GM15510 (cell line): Measurements from ENCODE around the gene WDR76.

Source experiments
- POLR2A ChIP-seq: IDR thresholded peaks from 3 replicates; pipeline ENCODE4 v1.6.1; 2011; ENCODE audit warnings: borderline replicate concordance; ENCODE audit not compliant: insufficient read length; ENCODE audit errors: extremely low read depth

WDR76 gene

DNA sequence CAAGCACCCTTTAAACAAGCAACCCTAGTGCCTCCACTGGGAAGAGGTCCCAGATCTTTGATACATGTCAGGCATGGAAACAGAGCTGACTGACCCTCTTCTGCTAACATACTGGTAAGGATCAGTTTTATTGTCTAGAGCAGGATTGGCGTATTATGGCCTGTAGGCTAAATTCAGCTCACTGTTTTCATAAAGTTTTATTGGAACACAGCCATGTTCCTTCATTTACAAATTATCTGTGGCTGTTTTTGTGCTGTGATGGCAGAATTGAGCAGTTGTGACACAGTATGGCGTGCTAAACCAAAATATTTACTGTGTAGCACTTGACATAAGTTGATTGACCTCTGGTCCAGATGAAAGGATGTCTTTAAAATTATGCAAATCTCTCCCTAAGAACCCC lies 45.0 kb downstream of the WDR76 start:
- no peak for TF ChIP-seq POLR2A

DNA sequence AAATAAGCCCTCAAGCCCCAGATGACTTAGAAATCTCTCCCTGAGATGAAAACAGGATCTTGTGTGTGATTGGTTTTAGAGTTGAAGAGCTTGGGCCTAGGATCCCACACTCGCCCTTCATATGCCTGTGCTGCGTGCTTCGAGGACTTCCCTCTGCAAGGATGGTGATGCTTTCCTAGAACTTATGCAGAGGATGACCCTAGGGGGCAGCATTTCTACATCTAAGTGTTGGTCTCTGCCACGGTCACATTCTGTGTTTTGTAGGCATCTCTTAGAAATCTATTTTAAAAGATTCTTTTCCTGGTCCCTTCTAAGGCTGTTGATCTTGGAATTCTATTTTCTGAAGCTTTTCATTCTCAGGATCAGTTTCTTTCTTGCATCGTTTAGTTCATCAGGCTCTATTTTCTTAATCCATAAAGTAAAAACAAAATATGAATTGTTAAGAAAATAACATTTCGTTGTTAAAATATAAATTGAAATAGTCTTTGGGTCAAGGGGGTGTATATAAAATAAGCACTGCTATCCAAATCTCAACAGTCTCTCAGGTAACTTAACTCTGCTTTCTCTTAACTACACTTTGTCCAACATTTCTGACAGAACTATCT lies 45.7 kb downstream of the WDR76 start:
- TF ChIP-seq POLR2A = no peak

DNA sequence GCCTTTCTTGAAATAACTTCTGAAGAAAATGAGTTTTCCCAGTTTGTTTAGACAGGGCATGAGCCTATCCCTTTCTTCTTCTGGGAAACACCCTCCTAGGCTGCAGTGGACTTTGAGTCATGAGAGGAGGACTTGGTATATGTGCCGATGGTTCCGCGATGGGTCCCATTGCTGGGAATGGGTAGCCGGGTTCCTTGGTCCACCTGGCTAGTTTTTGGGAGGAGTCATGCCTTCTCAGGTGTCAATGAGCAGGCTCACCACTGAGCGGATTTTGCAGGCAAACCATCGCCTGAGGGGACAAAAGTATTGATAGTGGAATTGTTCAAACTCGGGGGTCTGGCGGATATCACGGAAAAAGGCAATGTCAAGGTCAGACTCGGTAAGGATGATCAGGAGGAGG lies 46.8 kb downstream of the WDR76 start:
- TF ChIP-seq POLR2A = no peak

DNA sequence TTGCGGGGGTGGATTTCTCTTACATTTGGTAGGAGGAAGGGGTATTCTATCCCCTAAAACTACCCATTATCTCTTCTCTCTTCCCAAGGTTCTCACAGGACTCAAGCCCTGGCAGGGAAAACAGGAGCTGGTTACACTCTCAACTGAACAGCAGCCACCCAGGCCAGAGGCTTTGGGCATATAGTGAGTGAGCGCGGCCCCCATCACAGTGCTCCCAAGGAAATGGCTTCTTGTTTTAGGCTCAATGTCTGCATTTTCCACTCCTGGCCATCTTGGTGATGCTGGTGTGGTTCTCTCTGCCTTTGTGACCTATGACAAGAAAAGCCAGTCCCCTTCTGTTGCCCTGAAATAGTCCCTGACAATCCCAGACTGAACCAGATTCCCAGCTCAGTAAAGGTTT lies 50.1 kb downstream of the WDR76 start:
- no peak for TF ChIP-seq POLR2A

DNA sequence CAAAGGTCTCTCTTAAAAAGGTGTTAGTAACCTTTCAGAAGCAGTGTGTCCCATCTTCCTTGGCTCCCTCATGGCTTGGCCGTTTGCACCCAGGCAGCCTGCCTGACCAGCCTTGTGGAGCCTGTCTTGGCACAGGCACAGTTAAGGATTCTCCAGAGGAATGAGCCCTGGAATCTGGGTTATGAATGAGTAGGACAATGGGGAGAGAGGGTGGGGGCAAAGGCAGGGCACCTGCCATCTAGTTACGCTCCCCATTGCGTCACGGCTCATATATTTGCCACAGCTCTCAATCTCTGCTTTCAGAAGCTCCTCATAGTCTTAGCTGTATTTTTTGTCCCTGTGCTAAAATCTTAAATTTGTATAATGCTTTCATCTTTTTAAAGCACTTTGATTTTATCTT lies 50.6 kb downstream of the WDR76 start:
- TF ChIP-seq POLR2A = no peak

DNA sequence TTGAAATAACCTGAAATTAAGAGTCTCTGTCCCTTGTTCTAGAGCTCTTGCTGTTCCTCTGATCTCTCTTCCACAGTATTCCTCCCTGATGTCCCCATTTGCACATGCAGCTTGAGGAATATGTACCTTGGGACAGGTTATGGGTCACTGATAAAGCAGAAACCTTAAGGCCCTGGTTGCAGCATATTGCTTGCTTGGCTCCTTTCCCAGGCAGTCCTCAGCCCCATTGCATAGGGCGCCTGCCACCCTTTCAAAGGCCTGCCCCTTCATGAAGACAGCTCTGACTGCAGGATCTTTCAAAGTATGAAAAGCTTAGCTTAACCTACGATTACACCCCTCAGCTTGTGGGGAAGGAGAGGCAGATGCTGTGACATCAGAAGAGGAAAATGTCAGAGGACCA lies 51.6 kb downstream of the WDR76 start:
- no peak for TF ChIP-seq POLR2A

DNA sequence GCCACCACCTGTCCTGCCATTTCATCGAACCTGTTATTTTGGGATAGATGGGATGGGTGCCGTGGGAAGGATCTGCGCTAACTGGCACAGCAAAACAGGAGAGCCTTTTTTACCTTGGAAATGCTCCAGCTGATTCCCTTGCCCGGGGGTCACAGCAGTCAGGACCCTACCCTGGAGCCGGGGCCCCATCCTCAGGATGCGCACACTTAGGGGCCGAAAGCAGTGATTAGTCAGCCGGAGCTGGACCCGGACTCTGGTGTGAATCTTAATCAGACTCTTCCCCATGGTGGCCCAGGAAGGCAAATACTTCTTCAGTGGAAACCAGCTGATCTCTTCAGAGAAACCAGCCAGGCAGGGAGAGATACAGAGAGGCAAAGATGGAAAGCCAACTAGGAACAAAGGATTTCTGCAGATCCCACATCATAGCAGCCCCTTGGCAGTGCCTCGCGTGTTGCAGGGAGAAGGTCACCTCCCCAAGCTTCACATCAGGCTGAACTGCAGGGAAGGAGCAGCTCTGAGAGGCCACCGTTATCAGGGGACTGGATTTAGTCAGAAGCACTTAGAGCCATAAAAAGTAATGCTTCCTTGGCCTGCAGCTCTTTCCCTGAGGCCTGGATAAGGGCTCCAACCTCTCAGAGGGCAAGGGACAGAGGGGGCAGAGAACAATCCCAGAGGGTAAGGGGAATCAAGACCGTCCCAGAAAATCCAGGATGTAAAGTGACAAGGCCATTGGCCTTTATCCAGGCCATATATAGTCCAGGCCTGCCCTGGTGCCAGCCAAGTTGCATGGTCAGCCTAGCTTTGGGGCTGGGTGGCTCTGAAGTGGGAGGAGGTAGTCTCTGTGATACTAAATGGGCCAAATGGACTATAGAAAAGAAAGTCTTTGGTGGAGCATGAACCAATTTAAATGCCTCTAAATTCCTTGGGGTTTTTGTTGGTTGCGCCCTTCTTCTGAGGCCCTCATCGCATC lies 52.9 kb downstream of the WDR76 start:
- TF ChIP-seq POLR2A = no peak

DNA sequence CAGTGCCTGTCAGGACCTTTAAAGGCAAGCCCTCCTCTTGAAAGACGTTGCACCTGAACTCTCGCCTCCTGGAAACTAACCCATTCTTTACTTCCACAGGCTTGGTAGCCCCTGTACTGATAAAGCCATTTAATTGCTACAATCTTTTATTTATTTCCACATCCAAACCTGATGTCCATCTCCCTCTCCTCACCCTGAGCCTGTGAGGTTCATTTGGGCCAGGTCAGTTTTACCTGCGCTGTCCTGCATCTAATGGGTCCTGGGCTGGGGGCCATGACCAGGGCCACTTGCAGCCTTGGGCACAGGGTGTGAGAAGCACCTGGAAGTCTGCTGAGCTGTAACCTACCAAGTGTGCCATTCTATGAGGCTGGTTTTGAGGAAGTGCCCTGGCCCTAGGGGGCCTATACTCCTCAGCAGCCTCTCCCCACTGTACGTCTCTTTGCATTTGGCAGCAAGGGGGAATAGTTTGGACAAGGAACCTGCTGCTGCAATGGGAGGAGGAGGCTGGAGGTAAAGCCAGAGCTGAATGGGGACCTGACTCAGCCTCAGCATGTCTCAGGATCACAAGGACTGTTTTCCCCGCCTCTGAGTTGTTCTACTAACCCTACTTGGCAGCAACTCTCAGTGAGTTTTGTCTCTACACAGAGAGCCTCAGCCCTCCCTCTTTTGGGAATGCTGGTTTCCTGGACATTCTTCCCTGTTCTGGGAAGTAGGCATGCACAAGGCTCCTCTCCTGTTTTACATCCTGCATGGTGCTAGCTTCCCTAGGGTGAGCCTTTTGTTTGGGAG lies 53.8 kb downstream of the WDR76 start:
- no peak for TF ChIP-seq POLR2A

DNA sequence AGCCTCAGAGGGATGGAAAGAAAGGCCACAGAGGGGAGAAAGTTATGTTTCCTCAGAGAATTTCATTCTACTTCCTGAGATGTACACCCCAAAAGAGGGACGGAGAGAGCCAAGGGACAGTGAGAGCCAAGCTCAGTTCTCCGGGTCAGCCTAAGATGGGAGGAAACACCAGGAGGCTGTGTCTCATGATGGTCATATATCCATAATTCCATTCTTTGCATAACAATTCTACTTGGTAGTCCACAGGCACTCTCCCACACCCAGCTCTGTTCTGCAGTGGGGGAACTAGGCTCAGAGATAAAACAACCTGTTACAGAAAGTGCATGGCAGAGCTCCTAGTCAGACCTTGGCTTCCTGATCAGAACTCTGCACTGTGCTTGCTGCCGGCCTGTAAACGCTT lies 54.4 kb downstream of the WDR76 start:
- TF ChIP-seq POLR2A = no peak

DNA sequence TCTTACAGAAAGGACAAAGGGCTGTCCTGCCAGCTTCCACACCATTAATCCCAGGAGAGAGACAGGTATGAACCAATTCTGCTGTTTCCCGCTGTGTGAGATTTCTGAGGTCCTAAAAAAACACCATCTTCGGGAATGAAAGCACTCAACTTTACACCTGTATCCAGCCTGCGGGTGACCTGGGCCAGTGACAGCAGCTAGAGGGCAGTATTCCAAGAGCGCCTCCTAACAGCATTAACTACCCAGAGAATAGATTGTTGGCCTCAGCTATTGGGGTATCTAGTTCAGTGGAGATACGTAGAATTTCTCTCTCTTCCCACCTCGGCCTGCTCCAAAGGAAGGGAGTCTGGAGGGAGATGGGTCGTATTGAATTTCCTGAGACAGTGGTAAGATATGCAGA lies 55.1 kb downstream of the WDR76 start:
- TF ChIP-seq POLR2A = no peak

DNA sequence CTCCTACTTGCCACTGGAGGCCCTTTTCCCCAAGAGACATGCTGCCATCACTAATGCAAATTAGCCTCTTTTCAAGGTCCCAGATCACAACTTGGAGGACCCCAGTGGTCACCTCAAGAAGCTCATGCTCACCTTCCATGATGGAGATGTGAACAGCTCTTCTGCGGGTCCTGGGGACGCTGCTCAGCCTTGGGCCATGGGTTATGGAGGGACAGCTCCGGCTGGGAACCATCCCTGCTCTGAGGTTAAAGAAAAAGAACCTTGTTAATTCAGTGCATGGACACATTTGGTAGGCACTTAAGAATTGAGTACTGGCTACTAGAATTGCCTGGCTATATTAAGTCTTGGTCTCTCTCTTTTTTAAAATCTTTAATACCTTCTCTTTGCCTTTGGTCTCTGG lies 56.8 kb downstream of the WDR76 start:
- no peak for TF ChIP-seq POLR2A

DNA sequence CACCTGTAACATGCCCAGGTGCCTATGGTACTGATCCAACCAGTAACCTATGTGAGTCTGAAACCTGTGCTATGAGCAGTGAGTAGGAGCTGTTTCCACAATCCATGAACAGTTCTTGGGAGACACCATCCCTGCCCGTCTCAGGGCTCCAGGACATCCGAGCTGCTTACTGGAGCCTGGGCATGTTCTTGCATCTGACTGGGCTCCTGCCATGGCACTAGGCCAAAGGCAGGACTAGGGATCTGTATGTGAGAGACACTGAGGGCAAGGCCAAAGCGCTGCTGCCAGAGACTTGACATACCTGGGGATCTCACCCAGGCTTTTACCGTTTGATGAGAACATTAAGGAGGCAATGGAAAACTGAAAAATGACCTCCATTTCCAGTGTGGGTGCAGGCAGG lies 59.8 kb downstream of the WDR76 start:
- no peak for TF ChIP-seq POLR2A

DNA sequence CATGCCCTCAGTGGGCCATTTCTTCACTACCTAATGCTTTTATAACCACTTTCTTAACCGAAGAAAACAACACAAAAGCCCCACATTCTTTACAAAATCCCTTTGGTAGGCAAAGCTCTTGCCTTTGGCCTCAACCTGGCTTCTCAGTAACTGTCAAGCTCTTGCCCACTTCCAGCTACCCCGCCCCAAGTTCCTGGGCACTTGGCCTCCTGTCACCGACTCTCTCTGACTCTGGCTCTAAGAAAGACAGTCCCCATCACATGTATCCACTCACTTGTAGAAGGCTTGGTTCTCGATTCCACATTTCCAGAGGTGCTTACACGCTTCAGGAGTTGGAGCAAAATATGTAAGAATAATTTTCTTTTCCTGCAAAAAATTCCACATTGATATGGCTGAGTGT lies 61.1 kb downstream of the WDR76 start:
- no peak for TF ChIP-seq POLR2A

DNA sequence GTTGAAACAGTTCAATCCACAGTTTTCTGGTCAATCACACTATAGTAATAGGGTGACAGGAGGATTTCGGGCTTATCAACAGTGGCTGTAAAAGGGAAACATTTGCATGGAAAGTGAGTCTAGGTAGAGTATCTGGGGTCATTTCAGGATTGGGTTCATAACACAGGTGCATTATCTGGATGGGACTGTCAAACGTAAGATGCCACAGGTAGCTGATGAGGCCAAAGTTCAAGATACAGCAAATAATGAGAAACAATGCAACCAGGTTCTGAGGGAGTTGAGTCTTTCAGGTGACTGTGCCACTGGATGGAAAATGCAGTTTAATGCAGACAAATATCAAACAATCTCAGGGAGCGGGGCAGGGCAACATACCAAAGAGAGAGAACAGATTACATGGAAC lies 62.2 kb downstream of the WDR76 start:
- no peak for TF ChIP-seq POLR2A

DNA sequence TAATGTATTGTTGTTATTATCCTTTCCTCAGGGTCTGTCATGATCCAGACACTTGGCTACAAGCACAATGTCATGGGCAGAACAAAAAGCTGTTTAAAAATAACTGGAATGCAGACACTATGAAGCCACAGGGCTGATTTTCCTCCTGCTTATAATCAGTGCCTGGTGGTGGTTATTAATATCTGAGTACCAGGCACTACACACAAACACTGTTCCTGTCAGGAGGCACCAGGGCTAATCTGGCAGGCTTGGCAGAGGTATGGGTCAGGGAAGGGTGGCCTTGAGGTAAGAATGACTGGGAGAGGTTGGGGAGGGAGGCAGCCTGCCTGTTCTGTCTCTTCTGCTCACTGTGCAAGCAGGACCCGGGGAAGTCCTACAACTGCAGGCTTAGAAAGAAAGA lies 67.2 kb downstream of the WDR76 start:
- no peak for TF ChIP-seq POLR2A
